ENCODE measurements around the gene ZMYM2.

DNA sequence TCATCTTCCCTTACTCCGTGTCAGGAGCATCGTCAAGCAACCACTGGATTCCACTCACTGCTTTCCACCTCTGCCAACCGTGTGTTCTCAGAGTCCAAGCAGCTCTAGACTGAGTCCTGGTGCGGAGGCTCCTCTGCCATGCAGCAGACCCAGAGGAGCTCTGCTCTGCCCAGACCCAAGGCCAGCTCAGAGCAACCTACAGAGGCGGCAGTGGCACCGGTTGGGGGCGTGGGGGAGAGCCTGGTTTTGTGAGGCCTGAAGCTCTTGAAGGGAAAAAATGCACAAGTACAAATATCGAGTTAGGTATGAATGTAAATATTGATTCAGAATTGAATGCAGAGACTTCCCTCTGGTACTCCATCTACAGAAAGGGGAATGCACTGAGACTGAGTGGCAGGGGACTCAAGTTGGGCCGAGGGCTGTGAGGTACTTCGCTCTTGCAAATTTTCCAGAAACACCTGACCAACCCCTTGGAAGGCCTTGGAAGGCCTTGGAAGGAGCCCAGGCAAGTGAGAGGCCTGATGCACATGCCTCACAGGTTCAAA lies 155.6 kb downstream of the ZMYM2 start:
- TF ChIP-seq, protein P1, sequence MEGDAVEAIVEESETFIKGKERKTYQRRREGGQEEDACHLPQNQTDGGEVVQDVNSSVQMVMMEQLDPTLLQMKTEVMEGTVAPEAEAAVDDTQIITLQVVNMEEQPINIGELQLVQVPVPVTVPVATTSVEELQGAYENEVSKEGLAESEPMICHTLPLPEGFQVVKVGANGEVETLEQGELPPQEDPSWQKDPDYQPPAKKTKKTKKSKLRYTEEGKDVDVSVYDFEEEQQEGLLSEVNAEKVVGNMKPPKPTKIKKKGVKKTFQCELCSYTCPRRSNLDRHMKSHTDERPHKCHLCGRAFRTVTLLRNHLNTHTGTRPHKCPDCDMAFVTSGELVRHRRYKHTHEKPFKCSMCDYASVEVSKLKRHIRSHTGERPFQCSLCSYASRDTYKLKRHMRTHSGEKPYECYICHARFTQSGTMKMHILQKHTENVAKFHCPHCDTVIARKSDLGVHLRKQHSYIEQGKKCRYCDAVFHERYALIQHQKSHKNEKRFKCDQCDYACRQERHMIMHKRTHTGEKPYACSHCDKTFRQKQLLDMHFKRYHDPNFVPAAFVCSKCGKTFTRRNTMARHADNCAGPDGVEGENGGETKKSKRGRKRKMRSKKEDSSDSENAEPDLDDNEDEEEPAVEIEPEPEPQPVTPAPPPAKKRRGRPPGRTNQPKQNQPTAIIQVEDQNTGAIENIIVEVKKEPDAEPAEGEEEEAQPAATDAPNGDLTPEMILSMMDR (conservative IDR thresholded peaks at IDR 0.05), result no peak
- TF ChIP-seq ZFX (IDR thresholded peaks at IDR 0.05), result no peak
